H9 (cell line): ENCODE data around the gene DNAL1. TPM values are rescaled to one million over a fixed set of nuclear protein-coding genes. Genes with fewer than 3 reads are reported as not detected.

Source experiments
- DNase-seq: peaks from one replicate; pipeline ENCODE4 v3.0.0-alpha.2; 2017
- H2AFZ ChIP-seq: one replicate; pipeline ENCODE4 v1.6.1; 2013; ENCODE audit warnings: mild to moderate bottlenecking, low read length, control low read depth, moderate library complexity
- H2AK5ac ChIP-seq: 2 replicates; pipeline ENCODE4 v1.6.1; 2013; ENCODE audit warnings: low read length, control low read depth, mixed read lengths; ENCODE audit not compliant: insufficient read length
- H2BK120ac ChIP-seq: one replicate; pipeline ENCODE4 v1.6.1; 2013; ENCODE audit warnings: low read depth, mild to moderate bottlenecking, low read length, control low read depth, inconsistent platforms; ENCODE audit not compliant: poor library complexity, severe bottlenecking
- H2BK12ac ChIP-seq: 2 replicates; pipeline ENCODE4 v1.6.1; 2013; ENCODE audit warnings: low read length, control low read depth, mixed read lengths, low read depth; ENCODE audit not compliant: insufficient read length
- H2BK15ac ChIP-seq: 2 replicates; pipeline ENCODE4 v1.6.1; 2013; ENCODE audit warnings: low read depth, low read length, control low read depth
- H2BK20ac ChIP-seq: one replicate; pipeline ENCODE4 v1.6.1; 2013; ENCODE audit warnings: low read depth, mild to moderate bottlenecking, low read length, control low read depth, inconsistent platforms; ENCODE audit not compliant: poor library complexity, severe bottlenecking
- H2BK5ac ChIP-seq: 2 replicates; pipeline ENCODE4 v1.6.1; 2013; ENCODE audit warnings: low read length, control low read depth, mixed read lengths; ENCODE audit not compliant: insufficient read length
- H3K14ac ChIP-seq: 2 replicates; pipeline ENCODE4 v1.6.1; 2013; ENCODE audit warnings: low read length, control low read depth; ENCODE audit not compliant: insufficient read depth
- H3K18ac ChIP-seq: 2 replicates; pipeline ENCODE4 v1.6.1; 2013; ENCODE audit warnings: low read depth, mild to moderate bottlenecking, mixed read lengths, low read length, control low read depth; ENCODE audit not compliant: insufficient read length
- H3K23ac ChIP-seq: 2 replicates; pipeline ENCODE4 v1.6.1; 2013; ENCODE audit warnings: low read length, control low read depth, mixed read lengths, low read depth; ENCODE audit not compliant: insufficient read length
- H3K23me2 ChIP-seq: 2 replicates; pipeline ENCODE4 v1.6.1; 2013; ENCODE audit warnings: low read depth, mild to moderate bottlenecking, mixed read lengths, low read length, control low read depth; ENCODE audit not compliant: insufficient read length, poor library complexity, severe bottlenecking
- H3K27ac ChIP-seq: 2 replicates; pipeline ENCODE4 v1.5.1; 2013; ENCODE audit warnings: low read length, control low read depth, mixed read lengths, low read depth; ENCODE audit not compliant: insufficient read length
- H3K27me3 ChIP-seq: 2 replicates; pipeline ENCODE4 v1.6.1; 2013; ENCODE audit warnings: low read length, control low read depth, inconsistent platforms; ENCODE audit not compliant: insufficient read depth
- H3K4ac ChIP-seq: 2 replicates; pipeline ENCODE4 v1.6.1; 2013; ENCODE audit warnings: low read depth, mild to moderate bottlenecking, control low read depth, inconsistent platforms, low read length, moderate library complexity
- H3K4me1 ChIP-seq: 2 replicates; pipeline ENCODE4 v1.6.1; 2013; ENCODE audit warnings: low read length, control low read depth, inconsistent platforms; ENCODE audit not compliant: insufficient read depth
- H3K4me2 ChIP-seq: 2 replicates; pipeline ENCODE4 v1.6.1; 2013; ENCODE audit warnings: low read length, control low read depth, mixed read lengths; ENCODE audit not compliant: insufficient read length, insufficient read depth
- H3K56ac ChIP-seq: 2 replicates; pipeline ENCODE4 v1.6.1; 2013; ENCODE audit warnings: low read depth, mild to moderate bottlenecking, mixed read lengths, low read length, control low read depth; ENCODE audit not compliant: insufficient read length
- H3K79me1 ChIP-seq: 2 replicates; pipeline ENCODE4 v1.6.1; 2013; ENCODE audit warnings: low read depth, mild to moderate bottlenecking, moderate library complexity, low read length, control low read depth, inconsistent platforms; ENCODE audit not compliant: insufficient read depth, poor library complexity, severe bottlenecking
- H3K79me2 ChIP-seq: 2 replicates; pipeline ENCODE4 v1.6.1; 2013; ENCODE audit warnings: low read length, control low read depth, inconsistent platforms; ENCODE audit not compliant: insufficient read depth
- H3K9ac ChIP-seq: 2 replicates; pipeline ENCODE4 v1.6.1; 2013; ENCODE audit warnings: low read length, control low read depth, mixed read lengths; ENCODE audit not compliant: insufficient read length; ENCODE audit errors: extremely low read depth
- H3K9me3 ChIP-seq: one replicate; pipeline ENCODE4 v1.6.1; 2013; ENCODE audit warnings: low read depth, low read length, inconsistent platforms; ENCODE audit not compliant: control insufficient read depth
- H3T11ph ChIP-seq: one replicate; pipeline ENCODE4 v1.6.1; 2013; ENCODE audit warnings: mild to moderate bottlenecking, low read length, control low read depth, inconsistent platforms
- H4K20me1 ChIP-seq: one replicate; pipeline ENCODE4 v1.6.1; 2013; ENCODE audit not compliant: control insufficient read depth, insufficient read length, insufficient read depth
- H4K5ac ChIP-seq: 2 replicates; pipeline ENCODE4 v1.6.1; 2013; ENCODE audit warnings: low read depth, mild to moderate bottlenecking, mixed read lengths, low read length, control low read depth; ENCODE audit not compliant: insufficient read length
- H4K8ac ChIP-seq: replicated peaks from 2 replicates; pipeline ENCODE4 v1.6.1; 2013; ENCODE audit warnings: low read length, control low read depth, mixed read lengths, low read depth; ENCODE audit not compliant: insufficient read length
- H4K91ac ChIP-seq: 2 replicates; pipeline ENCODE4 v1.6.1; 2013; ENCODE audit warnings: low read depth, mild to moderate bottlenecking, moderate library complexity, mixed read lengths, low read length, control low read depth; ENCODE audit not compliant: insufficient read length
- H3K27ac Mint-ChIP-seq, 3 experiments: 2 replicates in 2 of 3; 3 replicates in 1 of 3; pipeline ENCODE4 v1.8.0; 2020 to 2021; ENCODE audit warnings: mixed read lengths in 3 of 3, mild to moderate bottlenecking in 1 of 3, moderate library complexity in 1 of 3
- H3K27me3 Mint-ChIP-seq: 2 replicates; pipeline ENCODE4 v1.8.0; 2021; ENCODE audit warnings: low read depth, mild to moderate bottlenecking, moderate library complexity, mixed read lengths
- H3K36me3 Mint-ChIP-seq, 3 experiments: 2 replicates in 2 of 3; 3 replicates in 1 of 3; pipeline ENCODE4 v1.8.0; 2020 to 2021; ENCODE audit warnings: low read depth in 3 of 3, mixed read lengths in 3 of 3; ENCODE audit not compliant: insufficient read depth in 1 of 3
- H3K4me1 Mint-ChIP-seq, 2 experiments: 2 replicates each; pipeline ENCODE4 v1.8.0; 2020; ENCODE audit warnings: mixed read lengths in 2 of 2
- H3K4me3 Mint-ChIP-seq, 2 experiments: 2 replicates in 1 of 2; 3 replicates in 1 of 2; pipeline ENCODE4 v1.8.0; 2020 to 2021; ENCODE audit warnings: mild to moderate bottlenecking in 2 of 2, mixed read lengths in 2 of 2, moderate library complexity in 1 of 2
- H3K9me3 Mint-ChIP-seq, 2 experiments: 2 replicates in 1 of 2; 3 replicates in 1 of 2; pipeline ENCODE4 v1.8.0; 2020; ENCODE audit warnings: mild to moderate bottlenecking in 2 of 2, mixed read lengths in 2 of 2, moderate library complexity in 1 of 2
- WGBS: extraction: QIAGEN DNeasy Blood & Tissue Kit; methylation state at CpG from one replicate; pipeline ENCODE4 v1.1.7; 2013; ENCODE audit warnings: missing lambda C conversion rate, low lambda C conversion rate, mixed read lengths; ENCODE audit not compliant: insufficient read length; ENCODE audit errors: extremely low coverage; 5-methylcytosine and 5-hydroxymethylcytosine counted together
- total RNA-seq: library from RNA; stranded (reverse); gene quantifications from 2 replicates; pipeline ENCODE4 v1.2.1, GENCODE V29; 2021
- TF ChIP-seq, protein P1 (sequence below): fragments of 200-600 bp; sonication (generic); conservative IDR thresholded peaks from 3 replicates; pipeline ENCODE4 v1.8.0; 2021; ENCODE audit warnings: antibody characterized with exemption, mild to moderate bottlenecking

The DNAL1 gene
- total RNA-seq, 1 experiment from 2014 or later = 17.7 TPM

DNA sequence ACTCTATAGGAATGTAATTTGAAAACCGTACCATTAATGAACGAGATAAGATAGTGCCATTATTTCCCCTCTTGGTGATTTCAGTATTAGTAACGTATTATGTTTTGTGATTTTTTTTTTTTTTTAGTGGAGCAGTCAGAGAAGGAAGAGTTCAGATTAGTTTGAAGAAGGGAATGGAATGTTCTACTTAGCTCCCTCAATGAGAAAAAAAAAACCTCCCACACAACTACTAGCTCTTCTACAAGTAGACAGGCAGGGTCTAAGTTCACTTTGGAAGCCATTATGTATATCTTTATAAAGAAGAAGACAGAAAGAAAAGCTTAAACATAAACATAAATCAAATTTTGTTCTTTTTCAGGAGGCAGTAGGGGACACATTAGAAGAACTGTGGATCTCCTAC, 42.1 kb downstream of the DNAL1 start:
- no peak overlapping the region for H3K56ac ChIP-seq
- no peaks in the 10 kb centered on the region for H3K27me3 Mint-ChIP-seq
- H3K79me1 ChIP-seq = no peaks in the 10 kb centered on the region
- no peak overlapping the region for H2BK12ac ChIP-seq
- no peak for DNase-seq
- H3K4me3 Mint-ChIP-seq = no peak overlapping the region
- no peak overlapping the region for H3K9ac ChIP-seq
- H3K9me3 Mint-ChIP-seq = no peaks in the 10 kb centered on the region
- no peak overlapping the region for H3K27ac ChIP-seq
- H3K27ac Mint-ChIP-seq = peak overlapping the region in 1 of 3 experiments; percentile 1; a peak in 2 of 7 replicates
- no peak overlapping the region for H4K5ac ChIP-seq
- H3K9me3 ChIP-seq = no peaks in the 10 kb centered on the region
- H4K8ac ChIP-seq = no peak overlapping the region
- no peak overlapping the region for H2BK120ac ChIP-seq
- no peaks in the 10 kb centered on the region for H3K79me2 ChIP-seq
- H3K14ac ChIP-seq = no peak overlapping the region
- no peak overlapping the region for H2AFZ ChIP-seq
- H3K4ac ChIP-seq = no peak overlapping the region
- H2AK5ac ChIP-seq = no peak overlapping the region
- no peak overlapping the region for H3K23ac ChIP-seq
- no peak overlapping the region for H2BK20ac ChIP-seq
- H3T11ph ChIP-seq = no peak overlapping the region
- H3K18ac ChIP-seq = no peak overlapping the region
- no peaks in the 10 kb centered on the region for H4K20me1 ChIP-seq
- no peaks in the 10 kb centered on the region for H3K4me1 ChIP-seq
- WGBS = no CpG with 5 or more reads among the region's 3 CpGs
- no peaks in the 10 kb centered on the region for H3K23me2 ChIP-seq
- H3K4me1 Mint-ChIP-seq = no peaks in the 10 kb centered on the region
- no peak overlapping the region for H4K91ac ChIP-seq
- H2BK5ac ChIP-seq = no peak overlapping the region
- peaks cover 1 to 8% (median 8%) of the 10 kb centered on the region in 3 experiments; a peak in 4 of 7 replicates for H3K36me3 Mint-ChIP-seq
- no peak overlapping the region for H2BK15ac ChIP-seq
- no peak overlapping the region for H3K4me2 ChIP-seq
- no peaks in the 10 kb centered on the region for H3K27me3 ChIP-seq
- TF ChIP-seq, protein P1, sequence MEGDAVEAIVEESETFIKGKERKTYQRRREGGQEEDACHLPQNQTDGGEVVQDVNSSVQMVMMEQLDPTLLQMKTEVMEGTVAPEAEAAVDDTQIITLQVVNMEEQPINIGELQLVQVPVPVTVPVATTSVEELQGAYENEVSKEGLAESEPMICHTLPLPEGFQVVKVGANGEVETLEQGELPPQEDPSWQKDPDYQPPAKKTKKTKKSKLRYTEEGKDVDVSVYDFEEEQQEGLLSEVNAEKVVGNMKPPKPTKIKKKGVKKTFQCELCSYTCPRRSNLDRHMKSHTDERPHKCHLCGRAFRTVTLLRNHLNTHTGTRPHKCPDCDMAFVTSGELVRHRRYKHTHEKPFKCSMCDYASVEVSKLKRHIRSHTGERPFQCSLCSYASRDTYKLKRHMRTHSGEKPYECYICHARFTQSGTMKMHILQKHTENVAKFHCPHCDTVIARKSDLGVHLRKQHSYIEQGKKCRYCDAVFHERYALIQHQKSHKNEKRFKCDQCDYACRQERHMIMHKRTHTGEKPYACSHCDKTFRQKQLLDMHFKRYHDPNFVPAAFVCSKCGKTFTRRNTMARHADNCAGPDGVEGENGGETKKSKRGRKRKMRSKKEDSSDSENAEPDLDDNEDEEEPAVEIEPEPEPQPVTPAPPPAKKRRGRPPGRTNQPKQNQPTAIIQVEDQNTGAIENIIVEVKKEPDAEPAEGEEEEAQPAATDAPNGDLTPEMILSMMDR = no peak
